Measurements from ENCODE around the gene SLC25A29.

The SLC25A29 gene

GRCh38 chr14:100306101-100306997, at the start of gene SLC25A29:
SLC25A29 (minus strand) TSS chr14:100306444; CDS start chr14:100306232, 212 bp downstream.
- in situ Hi-C loops (cut with MboI; ENCODE audit: low pct_unique_long_range_greater_than_20kb, low sequenced_read_pairs, unreplicated experiment), result no loop called here
- TF ChIP-seq, protein P1, sequence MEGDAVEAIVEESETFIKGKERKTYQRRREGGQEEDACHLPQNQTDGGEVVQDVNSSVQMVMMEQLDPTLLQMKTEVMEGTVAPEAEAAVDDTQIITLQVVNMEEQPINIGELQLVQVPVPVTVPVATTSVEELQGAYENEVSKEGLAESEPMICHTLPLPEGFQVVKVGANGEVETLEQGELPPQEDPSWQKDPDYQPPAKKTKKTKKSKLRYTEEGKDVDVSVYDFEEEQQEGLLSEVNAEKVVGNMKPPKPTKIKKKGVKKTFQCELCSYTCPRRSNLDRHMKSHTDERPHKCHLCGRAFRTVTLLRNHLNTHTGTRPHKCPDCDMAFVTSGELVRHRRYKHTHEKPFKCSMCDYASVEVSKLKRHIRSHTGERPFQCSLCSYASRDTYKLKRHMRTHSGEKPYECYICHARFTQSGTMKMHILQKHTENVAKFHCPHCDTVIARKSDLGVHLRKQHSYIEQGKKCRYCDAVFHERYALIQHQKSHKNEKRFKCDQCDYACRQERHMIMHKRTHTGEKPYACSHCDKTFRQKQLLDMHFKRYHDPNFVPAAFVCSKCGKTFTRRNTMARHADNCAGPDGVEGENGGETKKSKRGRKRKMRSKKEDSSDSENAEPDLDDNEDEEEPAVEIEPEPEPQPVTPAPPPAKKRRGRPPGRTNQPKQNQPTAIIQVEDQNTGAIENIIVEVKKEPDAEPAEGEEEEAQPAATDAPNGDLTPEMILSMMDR (IDR thresholded peaks at IDR 0.05; ENCODE audit: extremely low read depth, insufficient read depth, missing control alignments), result no peak
- peak; percentile 98 for DNase-seq (ENCODE audit: low spot score)

DNA sequence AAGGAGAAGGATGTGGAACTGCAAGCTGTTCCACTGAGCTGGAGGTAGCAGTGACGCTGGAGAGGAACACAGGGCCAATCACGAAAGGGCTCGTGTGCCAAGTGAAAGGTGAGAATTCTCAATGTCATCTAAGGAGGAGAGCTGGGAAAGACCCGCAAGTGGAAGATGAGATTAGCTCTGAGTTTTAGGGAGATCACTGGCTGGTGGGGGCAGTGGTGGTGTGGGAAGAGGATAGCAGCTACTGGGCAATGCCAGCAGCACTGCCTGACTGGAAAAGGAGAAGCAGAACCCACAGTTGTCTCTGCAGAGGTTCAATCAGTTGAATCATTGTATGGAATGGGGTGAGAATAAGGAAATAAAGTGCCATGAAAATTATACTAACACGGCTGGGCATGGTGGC, 44.7 kb upstream of the SLC25A29 start:
- in situ Hi-C loops (cut with MboI; ENCODE audit: low pct_unique_long_range_greater_than_20kb, low sequenced_read_pairs, unreplicated experiment), result no loop called here
- TF ChIP-seq, protein P1 (IDR thresholded peaks at IDR 0.05; ENCODE audit: extremely low read depth, insufficient read depth, missing control alignments), result no peak

GRCh38 chr14:100350276-100350926, 44.2 kb upstream of the SLC25A29 start:
- DNase-seq (ENCODE audit: low spot score), result no peak
- in situ Hi-C loops (cut with MboI; ENCODE audit: low pct_unique_long_range_greater_than_20kb, low sequenced_read_pairs, unreplicated experiment), result no loop called here
- TF ChIP-seq, protein P1 (IDR thresholded peaks at IDR 0.05; ENCODE audit: extremely low read depth, insufficient read depth, missing control alignments), result no peak

More for the DNA sequence above, 44.7 kb upstream of the SLC25A29 start:
- DNase-seq (ENCODE audit: low spot score), result no peak

- in situ Hi-C loops (cut with MboI; ENCODE audit: low pct_unique_long_range_greater_than_20kb, low sequenced_read_pairs, unreplicated experiment), result no loop called here
- TF ChIP-seq, protein P1 (IDR thresholded peaks at IDR 0.05; ENCODE audit: extremely low read depth, insufficient read depth, missing control alignments), result no peak
- DNase-seq (ENCODE audit: low spot score), result no peak
These were observed 42.8 kb upstream of the SLC25A29 start for GRCh38 chr14:100348784-100349685.

- in situ Hi-C loops (cut with MboI; ENCODE audit: low pct_unique_long_range_greater_than_20kb, low sequenced_read_pairs, unreplicated experiment), result no loop called here
- DNase-seq (ENCODE audit: low spot score), result no peak
- TF ChIP-seq, protein P1 (IDR thresholded peaks at IDR 0.05; ENCODE audit: extremely low read depth, insufficient read depth, missing control alignments), result no peak
These were observed 42.0 kb upstream of the SLC25A29 start for GRCh38 chr14:100348253-100348729.

Measured in GM13977 (cell line).